RWPE1 (cell line): Measurements from ENCODE around the gene ANKRD63.

Experiments
- CTCF ChIA-PET: fragments of 350-600 bp; sonication (Branson Sonifier 250); formaldehyde crosslinking; extraction: SDS; loops from one replicate; lab custom pipeline; 2021; lab: Yijun Ruan, JAX
- POLR2A ChIA-PET: fragments of 400-600 bp; formaldehyde crosslinking; extraction: SDS; loops from one replicate; lab custom pipeline; 2020; ENCODE audit warnings: antibody characterized with exemption; ENCODE audit not compliant: low non-redundant PET; lab: Yijun Ruan, JAX
- DNase-seq: peaks from one replicate; pipeline ENCODE4 v3.0.0; 2012; ENCODE audit warnings: low spot score
- H3K27ac ChIP-seq: fragments of 450-650 bp; 2 replicates; pipeline ENCODE4 v1.5.1; 2017
- TF ChIP-seq, protein P1 (sequence below): fragments of 450-650 bp; conservative IDR thresholded peaks from 2 replicates; pipeline ENCODE4 v1.5.1; 2017; ENCODE audit warnings: low read depth, mild to moderate bottlenecking

The ANKRD63 gene

GRCh38 chr15:40258544-40258943 lies 24.3 kb downstream of the ANKRD63 start:
- TF ChIP-seq, protein P1, sequence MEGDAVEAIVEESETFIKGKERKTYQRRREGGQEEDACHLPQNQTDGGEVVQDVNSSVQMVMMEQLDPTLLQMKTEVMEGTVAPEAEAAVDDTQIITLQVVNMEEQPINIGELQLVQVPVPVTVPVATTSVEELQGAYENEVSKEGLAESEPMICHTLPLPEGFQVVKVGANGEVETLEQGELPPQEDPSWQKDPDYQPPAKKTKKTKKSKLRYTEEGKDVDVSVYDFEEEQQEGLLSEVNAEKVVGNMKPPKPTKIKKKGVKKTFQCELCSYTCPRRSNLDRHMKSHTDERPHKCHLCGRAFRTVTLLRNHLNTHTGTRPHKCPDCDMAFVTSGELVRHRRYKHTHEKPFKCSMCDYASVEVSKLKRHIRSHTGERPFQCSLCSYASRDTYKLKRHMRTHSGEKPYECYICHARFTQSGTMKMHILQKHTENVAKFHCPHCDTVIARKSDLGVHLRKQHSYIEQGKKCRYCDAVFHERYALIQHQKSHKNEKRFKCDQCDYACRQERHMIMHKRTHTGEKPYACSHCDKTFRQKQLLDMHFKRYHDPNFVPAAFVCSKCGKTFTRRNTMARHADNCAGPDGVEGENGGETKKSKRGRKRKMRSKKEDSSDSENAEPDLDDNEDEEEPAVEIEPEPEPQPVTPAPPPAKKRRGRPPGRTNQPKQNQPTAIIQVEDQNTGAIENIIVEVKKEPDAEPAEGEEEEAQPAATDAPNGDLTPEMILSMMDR = no peak
- ChIA-PET CTCF (interaction anchor here (1.6 to 2.2 kb wide), 2 partner anchors 14 to 16 kb away, joined by 4 to 11 read pairs; no protein-coding TSS in a partner anchor), POLR2A (no interaction called here)
- DNase-seq = no peak
- H3K27ac ChIP-seq = peak overlapping the region; percentile 12; the same call in 1 of the 2 replicates

DNA sequence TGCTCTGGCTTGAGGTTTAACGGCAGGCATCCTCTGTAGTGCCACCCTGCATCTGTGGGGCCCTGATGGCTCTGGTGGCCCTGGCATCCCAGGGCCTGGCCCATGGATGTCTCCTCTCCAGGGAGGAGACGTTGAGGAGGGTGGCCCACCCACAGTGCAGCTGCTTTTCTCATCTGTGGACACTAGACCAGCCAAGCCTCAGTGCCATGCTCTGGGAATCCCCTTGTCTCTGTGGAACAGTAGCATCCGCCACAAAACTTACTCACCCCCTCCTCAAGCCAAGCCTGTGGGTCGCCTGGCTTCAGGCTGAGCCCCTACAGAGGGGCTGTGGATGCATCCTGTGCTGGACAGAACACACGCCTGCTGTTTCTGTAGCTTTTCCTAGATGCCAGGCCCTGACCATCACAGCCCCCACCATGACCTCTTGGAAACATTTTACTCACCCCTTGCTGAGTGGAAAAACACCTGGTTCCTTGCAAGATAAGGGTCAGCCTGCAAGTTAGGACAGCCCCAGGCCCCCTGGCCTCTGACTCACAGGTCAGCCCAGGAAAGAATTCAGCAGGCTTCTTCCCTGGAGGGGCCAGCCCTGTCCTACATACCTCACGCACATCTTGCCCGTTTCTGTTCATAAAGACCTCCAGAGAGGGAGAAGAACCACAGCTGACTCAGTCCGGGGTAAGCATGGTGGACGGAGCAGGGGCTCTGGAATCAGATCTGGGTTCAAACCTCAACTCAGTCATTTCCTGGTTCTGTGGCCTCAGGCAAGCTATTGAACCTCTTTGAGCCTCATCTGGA lies 25.0 kb downstream of the ANKRD63 start:
- DNase-seq = no peak
- TF ChIP-seq, protein P1 = no peak
- peak overlapping the region; percentile 12 for H3K27ac ChIP-seq
- POLR2A ChIA-PET = no interaction called here
- CTCF ChIA-PET = interaction anchor here (0.9 to 2.2 kb wide), 3 partner anchors 15 to 153 kb away, joined by 4 to 11 read pairs (median 5); no protein-coding TSS in a partner anchor

- POLR2A ChIA-PET = no interaction called here
These were observed 26.1 kb downstream of the ANKRD63 start for GRCh38 chr15:40256638-40257235.

DNA sequence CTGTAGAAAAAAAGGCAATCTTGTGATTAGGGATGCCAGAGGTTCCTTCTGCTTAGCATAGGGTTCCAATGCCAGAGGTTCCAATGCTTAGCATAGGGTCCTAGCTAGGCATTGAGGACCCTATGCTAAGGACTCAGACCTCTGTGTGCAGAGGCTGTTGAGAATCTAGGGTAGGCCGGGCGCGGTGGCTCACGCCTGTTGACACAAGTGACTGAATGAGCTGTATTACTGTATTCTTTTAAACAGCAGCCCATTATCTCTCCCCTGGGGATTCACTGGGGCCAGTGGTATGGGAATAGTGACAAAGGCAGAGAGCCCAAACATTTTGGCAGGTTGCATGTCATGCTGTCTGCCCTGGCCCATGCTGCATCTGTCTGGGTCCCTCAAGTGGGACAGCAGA lies 27.8 kb downstream of the ANKRD63 start:
- H3K27ac ChIP-seq = no peak overlapping the region
- no peak for DNase-seq
- POLR2A ChIA-PET = no interaction called here
- TF ChIP-seq, protein P1 = no peak
- CTCF ChIA-PET = interaction anchor here (1.2 to 2.2 kb wide), 3 partner anchors 16 to 24 kb away, joined by 3 to 14 read pairs (median 6); partner anchors contain the start of gene PAK6

More at GRCh38 chr15:40256638-40257235, 26.1 kb downstream of the ANKRD63 start:
- 0 out of 2 replicates have a peak overlapping the region, but pooled peaks have one; percentile 1 for H3K27ac ChIP-seq
- CTCF ChIA-PET = interaction anchor here (0.9 to 2.2 kb wide), 2 partner anchors 18 to 152 kb away, joined by 5 to 11 read pairs; no protein-coding TSS in a partner anchor
- DNase-seq = no peak
- TF ChIP-seq, protein P1 = no peak

- ChIA-PET CTCF (interaction anchor here (0.6 to 2.2 kb wide), 3 partner anchors 19 to 95 kb away, joined by 4 to 14 read pairs (median 6); no protein-coding TSS in a partner anchor), POLR2A (no interaction called here)
- TF ChIP-seq, protein P1 = no peak
These were observed 28.4 kb downstream of the ANKRD63 start for GRCh38 chr15:40254452-40254851.

DNA sequence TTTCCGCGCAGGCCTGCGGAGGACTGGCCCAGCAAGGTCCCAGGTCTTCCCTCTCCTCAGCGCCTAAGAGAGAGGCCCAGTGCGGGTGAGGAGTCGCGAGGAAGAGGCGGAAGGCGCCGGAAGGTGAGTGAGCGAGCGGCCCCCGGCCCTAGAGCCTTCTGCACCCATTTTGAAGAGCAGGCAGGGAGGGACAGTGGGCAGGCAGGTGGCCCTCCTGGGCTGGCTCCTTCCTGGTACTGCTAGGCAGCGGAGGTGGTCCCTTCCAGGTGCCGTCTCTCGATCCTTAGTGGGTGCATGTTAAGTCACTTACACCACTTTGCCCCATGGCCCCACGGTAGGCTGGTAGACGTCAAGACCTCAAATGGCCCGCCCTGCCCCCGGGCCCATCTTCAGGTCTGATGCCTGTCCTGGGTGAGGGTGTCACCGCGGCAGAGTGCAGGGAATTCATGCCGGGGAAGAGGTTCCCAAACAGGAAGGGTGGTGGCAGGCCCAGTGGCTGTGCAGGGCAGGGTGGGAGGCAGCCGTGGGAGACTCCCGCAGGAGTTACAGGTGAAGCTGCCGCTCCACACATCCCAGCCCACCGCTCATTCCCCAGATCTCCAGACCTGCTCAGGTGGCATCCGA lies 29.6 kb downstream of the ANKRD63 start:
- POLR2A ChIA-PET = no interaction called here
- TF ChIP-seq, protein P1 = no peak
- peak overlapping the region; percentile 1; the same call in 1 of the 2 replicates for H3K27ac ChIP-seq
- DNase-seq = no peak
- CTCF ChIA-PET = interaction anchor here (0.6 to 2.2 kb wide), 2 partner anchors 21 to 36 kb away, joined by 4 to 14 read pairs; no protein-coding TSS in a partner anchor

More at GRCh38 chr15:40254452-40254851, 28.4 kb downstream of the ANKRD63 start:
- H3K27ac ChIP-seq = no peak overlapping the region
- no peak for DNase-seq
